Endothelial cell of umbilical vein (primary cell): Measurements from ENCODE around the gene COL9A3. TPM values are rescaled to one million over a fixed set of nuclear protein-coding genes. Genes with fewer than 3 reads are reported as not detected.

Experiments used
- BruUV-seq: library from RNA; stranded (reverse); fragments of 400-500 nt; replicated peaks from 2 replicates; lab custom pipeline; 2021; lab: Mats Ljungman, UMichigan
- CTCF ChIA-PET: fragments of 300-600, 350-600 bp; sonication (Branson Sonifier 250); formaldehyde crosslinking; loops from one replicate; lab custom pipeline; 2021; ENCODE audit warnings: antibody characterized with exemption, inconsistent platforms; lab: Charles Lee
- POLR2A ChIA-PET: fragments of 300-600, 350-600 bp; sonication (Branson Sonifier 250); formaldehyde crosslinking; loops from one replicate; lab custom pipeline; 2021; ENCODE audit warnings: antibody characterized with exemption, inconsistent platforms; lab: Charles Lee
- DNase-seq: peaks from one replicate; pipeline ENCODE4 v3.0.0-alpha.2; 2011; ENCODE audit warnings: low read depth, low spot score
- FAIRE-seq: peaks from 2 replicates; lab custom pipeline; 2011; peaks lifted over from hg19 to GRCh38; lab: Jason Lieb, UNC
- H2AFZ ChIP-seq: 2 replicates; pipeline ENCODE4 v1.6.0; 2012; ENCODE audit warnings: low read depth, low read length, control low read depth, inconsistent platforms
- H3K27ac ChIP-seq: 2 replicates; pipeline ENCODE4 v1.5.1; 2011; ENCODE audit warnings: low read depth, mild to moderate bottlenecking, control low read depth, low read length, moderate library complexity; ENCODE audit not compliant: insufficient read depth
- H3K27me3 ChIP-seq, 2 experiments: 2 replicates each; pipeline versions ENCODE4 v1.6.0 to v1.6.1; 2011; ENCODE audit warnings: low read length in 2 of 2, mixed read lengths in 1 of 2; ENCODE audit not compliant: control insufficient read depth in 2 of 2, insufficient read depth in 2 of 2
- H3K36me3 ChIP-seq, 2 experiments: 2 replicates in 1 of 2; 3 replicates in 1 of 2; pipeline ENCODE4 v1.5.1; 2011; ENCODE audit warnings: low read length in 2 of 2, mild to moderate bottlenecking in 1 of 2, moderate library complexity in 1 of 2; ENCODE audit not compliant: control insufficient read depth in 2 of 2, insufficient read depth in 2 of 2; ENCODE audit errors: extremely low read depth in 1 of 2
- H3K4me1 ChIP-seq: 3 replicates; pipeline ENCODE4 v1.5.1; 2011; ENCODE audit warnings: mild to moderate bottlenecking, low read length; ENCODE audit not compliant: control insufficient read depth, insufficient read depth; ENCODE audit errors: extremely low read depth
- H3K4me2 ChIP-seq: 2 replicates; pipeline ENCODE4 v1.6.1; 2011; ENCODE audit warnings: low read length, control low read depth, mixed read lengths; ENCODE audit not compliant: insufficient read depth
- H3K4me3 ChIP-seq, 3 experiments: fragments of 200-600 bp in 1 of 3; sonication (generic), shearing (Covaris generic) in 1 of 3; replicated peaks in 1 of 3; 2 replicates each; pipeline ENCODE4 v1.5.1; 2011 to 2016; ENCODE audit warnings: control low read depth in 3 of 3, low read length in 3 of 3, mild to moderate bottlenecking in 2 of 3, inconsistent platforms in 1 of 3, low read depth in 1 of 3, moderate library complexity in 1 of 3; ENCODE audit not compliant: insufficient read depth in 1 of 3
- H3K79me2 ChIP-seq: 2 replicates; pipeline ENCODE4 v1.6.0; 2012; ENCODE audit warnings: low read length, inconsistent platforms; ENCODE audit not compliant: control insufficient read depth, insufficient read depth
- H3K9ac ChIP-seq: replicated peaks from 2 replicates; pipeline ENCODE3; 2011; ENCODE audit warnings: low read length, control low read depth; ENCODE audit not compliant: insufficient read depth; ENCODE audit errors: extremely low read depth
- H3K9me1 ChIP-seq: replicated peaks from 3 replicates; pipeline ENCODE4 v1.6.0; 2011; ENCODE audit warnings: mild to moderate bottlenecking, low read length; ENCODE audit not compliant: control insufficient read depth, insufficient read depth; ENCODE audit errors: extremely low read depth
- H3K9me3 ChIP-seq: replicated peaks from 2 replicates; pipeline ENCODE4 v1.5.1; 2012; ENCODE audit warnings: low read length, inconsistent platforms; ENCODE audit not compliant: control insufficient read depth, insufficient read depth
- H4K20me1 ChIP-seq: replicated peaks from 2 replicates; pipeline ENCODE3; 2011; ENCODE audit warnings: mild to moderate bottlenecking, low read length; ENCODE audit not compliant: control insufficient read depth, insufficient read depth; ENCODE audit errors: extremely low read depth
- EZH2 ChIP-seq: IDR thresholded peaks from 2 replicates; pipeline ENCODE4 v1.6.1; 2012; ENCODE audit warnings: borderline replicate concordance, low read depth, mild to moderate bottlenecking, moderate library complexity, low read length, inconsistent platforms; ENCODE audit not compliant: severe bottlenecking
- FOS ChIP-seq: IDR thresholded peaks from 2 replicates; pipeline ENCODE4 v1.6.1; 2011; ENCODE audit warnings: mild to moderate bottlenecking, low read length, moderate library complexity, borderline replicate concordance; ENCODE audit not compliant: insufficient read depth
- GATA2 ChIP-seq: IDR thresholded peaks from 2 replicates; pipeline ENCODE4 v1.7.0; 2011; ENCODE audit warnings: low read depth, mild to moderate bottlenecking, moderate library complexity, mixed read lengths, low read length; ENCODE audit not compliant: insufficient read length, insufficient read depth
- JUN ChIP-seq: IDR thresholded peaks from 2 replicates; pipeline ENCODE4 v1.6.1; 2011; ENCODE audit warnings: borderline replicate concordance, low read depth; ENCODE audit not compliant: insufficient read length, insufficient read depth
- MYC ChIP-seq: IDR thresholded peaks from one replicate; pipeline ENCODE4 v1.6.1; 2011; ENCODE audit warnings: mild to moderate bottlenecking, low read depth, low read length
- POLR2A ChIP-seq: IDR thresholded peaks from 2 replicates; pipeline ENCODE4 v1.6.1; 2012; ENCODE audit warnings: low read depth, mild to moderate bottlenecking, control low read depth, low read length
- POLR2AphosphoS5 ChIP-seq: IDR thresholded peaks from 2 replicates; pipeline ENCODE4 v1.6.1; 2012; ENCODE audit warnings: low read depth, mild to moderate bottlenecking, control low read depth, low read length, moderate library complexity; ENCODE audit not compliant: insufficient read depth
- dilution Hi-C: fragments of 300-500 bp; cut with MboI; formaldehyde crosslinking; loops from one replicate; pipeline ENCODE4 v1.15.0; 2019; ENCODE audit warnings: low sequenced_read_pairs; ENCODE audit not compliant: extremely low pct_ligation_motif_present
- intact Hi-C: fragments of 100-400 bp; cut with micrococcal nuclease; formaldehyde crosslinking; loops from one replicate; pipeline ENCODE4 v1.10.0; 2022
- polyA plus RNA-seq, 4 experiments: library from polyadenylated mRNA; depleted of rRNA in 3 of 4; stranded (reverse) in 3 of 4; unstranded in 1 of 4; fragments of >200 nt; gene quantifications; 2 replicates each; pipeline versions ENCODE4 v1.2.1 to v1.2.3, GENCODE V29; 2011 to 2012; ENCODE audit warnings: missing spikeins in 1 of 4
- total RNA-seq: library from RNA; stranded (reverse); gene quantifications from 2 replicates; pipeline ENCODE4 v1.2.3, GENCODE V29; 2021
- TF ChIP-seq, protein P1 (sequence below): IDR thresholded peaks from 2 replicates; pipeline ENCODE4 v1.6.1; 2011; ENCODE audit not compliant: insufficient read depth, insufficient read length
- TF ChIP-seq, protein P2 (sequence below), 2 donors: IDR thresholded peaks; 1 replicate in 1 of 2; 2 replicates in 1 of 2; pipeline ENCODE4 v1.5.1; 2011; ENCODE audit warnings: low read length in 2 of 2, mild to moderate bottlenecking in 2 of 2, moderate library complexity in 2 of 2, control low read depth in 1 of 2, inconsistent platforms in 1 of 2, low read depth in 1 of 2; ENCODE audit not compliant: insufficient read depth in 1 of 2; ENCODE audit errors: extremely low read depth in 1 of 2

The COL9A3 gene
- total and polyA plus RNA-seq, 2 donors (not counting 3 experiments of a cell fraction or from before 2014, with no cell fraction given), result 0.46 to 0.60 TPM

DNA sequence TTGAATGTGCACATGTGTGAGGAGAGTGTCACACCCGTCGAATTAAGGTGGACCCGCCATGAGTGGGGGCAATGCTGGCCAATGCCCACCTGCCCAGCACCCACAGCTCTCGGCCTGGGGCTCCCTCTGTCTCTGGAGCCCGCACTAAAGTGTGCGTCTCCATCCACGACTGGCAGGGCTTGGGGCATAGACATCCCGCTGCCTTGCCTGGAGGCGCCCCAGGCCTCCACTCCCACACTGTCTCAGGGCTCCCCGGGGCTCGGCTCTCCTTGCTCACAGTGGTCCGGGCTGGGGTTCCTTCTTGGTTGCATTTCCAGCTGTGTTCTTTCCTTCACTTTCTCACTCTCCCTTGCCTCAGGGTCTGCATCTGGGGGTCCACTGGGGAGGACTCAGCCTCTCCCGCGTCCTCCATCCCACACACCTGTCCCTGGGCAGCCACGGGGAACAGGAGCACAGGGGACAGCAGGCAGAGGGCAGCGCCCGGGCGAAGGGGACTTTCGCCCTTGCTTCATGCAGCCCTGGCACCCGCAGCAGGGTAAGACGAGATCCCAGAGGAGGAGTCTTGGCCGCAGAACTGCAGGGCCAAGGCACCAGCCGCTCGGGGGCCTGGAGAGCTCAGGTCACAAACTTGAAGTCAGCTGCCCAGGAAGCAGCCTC lies 40.7 kb upstream of the COL9A3 start:
- TF ChIP-seq, protein P1, sequence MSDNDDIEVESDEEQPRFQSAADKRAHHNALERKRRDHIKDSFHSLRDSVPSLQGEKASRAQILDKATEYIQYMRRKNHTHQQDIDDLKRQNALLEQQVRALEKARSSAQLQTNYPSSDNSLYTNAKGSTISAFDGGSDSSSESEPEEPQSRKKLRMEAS, result no peak
- no peak for TF ChIP-seq JUN
- no peak for TF ChIP-seq EZH2
- no peak for TF ChIP-seq FOS
- no peak for TF ChIP-seq POLR2AphosphoS5
- TF ChIP-seq, protein P2, sequence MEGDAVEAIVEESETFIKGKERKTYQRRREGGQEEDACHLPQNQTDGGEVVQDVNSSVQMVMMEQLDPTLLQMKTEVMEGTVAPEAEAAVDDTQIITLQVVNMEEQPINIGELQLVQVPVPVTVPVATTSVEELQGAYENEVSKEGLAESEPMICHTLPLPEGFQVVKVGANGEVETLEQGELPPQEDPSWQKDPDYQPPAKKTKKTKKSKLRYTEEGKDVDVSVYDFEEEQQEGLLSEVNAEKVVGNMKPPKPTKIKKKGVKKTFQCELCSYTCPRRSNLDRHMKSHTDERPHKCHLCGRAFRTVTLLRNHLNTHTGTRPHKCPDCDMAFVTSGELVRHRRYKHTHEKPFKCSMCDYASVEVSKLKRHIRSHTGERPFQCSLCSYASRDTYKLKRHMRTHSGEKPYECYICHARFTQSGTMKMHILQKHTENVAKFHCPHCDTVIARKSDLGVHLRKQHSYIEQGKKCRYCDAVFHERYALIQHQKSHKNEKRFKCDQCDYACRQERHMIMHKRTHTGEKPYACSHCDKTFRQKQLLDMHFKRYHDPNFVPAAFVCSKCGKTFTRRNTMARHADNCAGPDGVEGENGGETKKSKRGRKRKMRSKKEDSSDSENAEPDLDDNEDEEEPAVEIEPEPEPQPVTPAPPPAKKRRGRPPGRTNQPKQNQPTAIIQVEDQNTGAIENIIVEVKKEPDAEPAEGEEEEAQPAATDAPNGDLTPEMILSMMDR (IDR thresholded peaks at IDR 0.05; ENCODE audit: extremely low read depth in 1 of 2, insufficient read depth in 1 of 2, low read depth in 1 of 2, low read length in 2 of 2), result no peak
- TF ChIP-seq POLR2A, result no peak
- no peak for TF ChIP-seq GATA2
- no peak for TF ChIP-seq MYC
- Histone ChIP-seq H3K9me3 (no peaks in the 10 kb centered on the region), H3K9ac (no peak overlapping the region), H2AFZ (no peak overlapping the region), H3K4me1 (peaks cover 11% of the 10 kb centered on the region), H4K20me1 (no peaks in the 10 kb centered on the region), H3K4me2 (no peak overlapping the region), H3K36me3 (no peaks in the 10 kb centered on the region), H3K79me2 (no peaks in the 10 kb centered on the region), H3K27ac (no peak overlapping the region), H3K9me1 (no peaks in the 10 kb centered on the region), H3K27me3 (no peaks in the 10 kb centered on the region), H3K4me3 (no peak overlapping the region)
- DNase-seq (no peak), FAIRE-seq (no peak)
- CTCF ChIA-PET, result no interaction called here
- dilution Hi-C loops, result no loop called here
- POLR2A ChIA-PET, result no interaction called here
- intact Hi-C loops, result no loop called here
- no TSS peak for BruUV-seq
